ENCODE data around the gene ZCWPW1. TPM values are rescaled to one million over a fixed set of nuclear protein-coding genes. Genes with fewer than 3 reads are reported as not detected.
"Not testable (repeated sequence)": the region's sequence is repeated elsewhere in the genome, so short reads cannot be mapped to it uniquely, and the experiment has no call there.

Gene ZCWPW1
- total RNA-seq, 1 donor from 2014 or later: 4.5 TPM

GRCh38 chr7:100357131-100357561 lies 71.4 kb downstream of the ZCWPW1 start:
- no peak for DNase-seq (ENCODE audit: extremely low read depth, low read depth, low spot score)

GRCh38 chr7:100356416-100357068 lies 72.0 kb downstream of the ZCWPW1 start:
- no peak for DNase-seq (ENCODE audit: extremely low read depth, low read depth, low spot score)

- DNase-seq (ENCODE audit: extremely low read depth, low read depth, low spot score): no peak
Measured at GRCh38 chr7:100353685-100354330, 74.7 kb downstream of the ZCWPW1 start.

DNA sequence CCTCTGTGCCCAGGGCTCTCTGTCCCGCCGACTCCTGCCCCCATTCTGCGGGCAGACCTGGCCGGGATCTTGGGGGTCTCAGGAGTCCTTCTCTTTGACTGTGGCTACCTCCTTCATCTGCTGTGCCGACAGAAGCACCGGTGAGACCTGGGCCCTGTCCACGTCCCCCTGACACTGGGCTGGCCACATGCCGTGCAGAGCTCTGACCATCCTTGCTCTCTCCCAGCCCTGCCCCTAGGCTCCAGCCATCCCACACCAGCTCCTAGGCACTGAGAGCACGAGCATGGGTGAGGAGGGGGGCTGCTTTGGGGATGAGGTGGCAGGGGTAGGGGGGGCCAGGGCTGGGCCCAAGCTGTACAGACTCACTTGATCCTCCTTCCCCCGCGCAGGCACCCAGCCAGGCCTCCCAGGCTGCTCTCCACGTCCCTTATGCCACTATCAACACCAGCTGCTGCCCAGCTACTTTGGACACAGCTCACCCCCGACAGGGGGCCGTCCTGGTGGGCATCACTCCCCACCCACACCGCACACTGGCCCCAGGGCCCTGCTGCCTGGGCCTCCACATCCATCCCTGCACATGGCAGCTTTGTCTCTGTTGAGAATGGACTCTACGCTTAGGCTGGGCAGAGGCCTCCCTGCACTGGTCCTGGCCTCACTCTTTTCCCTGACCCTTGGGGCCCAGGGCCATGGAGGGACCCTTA lies 75.4 kb downstream of the ZCWPW1 start:
- no peak for DNase-seq (ENCODE audit: extremely low read depth, low read depth, low spot score)

- DNase-seq (ENCODE audit: extremely low read depth, low read depth, low spot score): not testable (repeated sequence)
Measured at GRCh38 chr7:100352230-100352781, 76.2 kb downstream of the ZCWPW1 start.

GRCh38 chr7:100351657-100352058 lies 76.8 kb downstream of the ZCWPW1 start:
- no peak for DNase-seq (ENCODE audit: extremely low read depth, low read depth, low spot score)

Other genes starting within 250 kb of the ZCWPW1 start
- gene PVRIG, start 208.8 kb downstream of the ZCWPW1 start, total RNA-seq: 0.12 TPM in 1 of 2 replicates, not detected in the other
- gene SPDYE3, start 121.0 kb downstream of the ZCWPW1 start, total RNA-seq: not detected in 2 replicates
- 12.0 and 36.8 TPM in 2 replicates for gene PILRB, start 70.6 kb downstream of the ZCWPW1 start, total RNA-seq
- 2.5 TPM in 1 of 2 replicates, not detected in the other for gene PILRA, start 55.2 kb downstream of the ZCWPW1 start, total RNA-seq
- 32.9 and 41.1 TPM in 2 replicates for gene MEPCE, start 1.1 kb upstream of the ZCWPW1 start, total RNA-seq
- 31.7 and 42.9 TPM in 2 replicates for gene PPP1R35, start 7.8 kb upstream of the ZCWPW1 start, total RNA-seq
- gene SPACDR, start 35.6 kb upstream of the ZCWPW1 start, total RNA-seq: 1.0 TPM in 1 of 2 replicates, not detected in the other
- gene TSC22D4, start 50.5 kb upstream of the ZCWPW1 start, total RNA-seq: 66.1 and 75.2 TPM in 2 replicates
- 2.5 and 3.6 TPM in 2 replicates for gene NYAP1, start 55.2 kb upstream of the ZCWPW1 start, total RNA-seq
- 29.2 and 37.3 TPM in 2 replicates for gene AGFG2, start 110.5 kb upstream of the ZCWPW1 start, total RNA-seq
- gene SAP25, start 145.2 kb upstream of the ZCWPW1 start, total RNA-seq: 0.29 and 1.8 TPM in 2 replicates
- 42.4 and 93.0 TPM in 2 replicates for gene LRCH4, start 157.4 kb upstream of the ZCWPW1 start, total RNA-seq
- not detected in 2 replicates for gene FBXO24, start 157.6 kb upstream of the ZCWPW1 start, total RNA-seq
- gene PCOLCE, start 173.7 kb upstream of the ZCWPW1 start, total RNA-seq: 2.9 and 5.7 TPM in 2 replicates
- 21.2 and 28.9 TPM in 2 replicates for gene MOSPD3, start 183.8 kb upstream of the ZCWPW1 start, total RNA-seq
- gene TFR2, start 212.8 kb upstream of the ZCWPW1 start, total RNA-seq: 0.29 TPM in 1 of 2 replicates, not detected in the other
- not detected in 2 replicates for gene ACTL6B, start 227.7 kb upstream of the ZCWPW1 start, total RNA-seq
- 315 and 318 TPM in 2 replicates for gene GNB2, start 245.0 kb upstream of the ZCWPW1 start, total RNA-seq

All from glomerular endothelial cell (primary cell).